ENCODE measurements around the gene DAB2IP. TPM values are rescaled to one million over a fixed set of nuclear protein-coding genes. Genes with fewer than 3 reads are reported as not detected.

DAB2IP gene
- total RNA-seq, 6 experiments from 2014 or later: 23.0 to 28.2 (median 25.7) TPM

DNA sequence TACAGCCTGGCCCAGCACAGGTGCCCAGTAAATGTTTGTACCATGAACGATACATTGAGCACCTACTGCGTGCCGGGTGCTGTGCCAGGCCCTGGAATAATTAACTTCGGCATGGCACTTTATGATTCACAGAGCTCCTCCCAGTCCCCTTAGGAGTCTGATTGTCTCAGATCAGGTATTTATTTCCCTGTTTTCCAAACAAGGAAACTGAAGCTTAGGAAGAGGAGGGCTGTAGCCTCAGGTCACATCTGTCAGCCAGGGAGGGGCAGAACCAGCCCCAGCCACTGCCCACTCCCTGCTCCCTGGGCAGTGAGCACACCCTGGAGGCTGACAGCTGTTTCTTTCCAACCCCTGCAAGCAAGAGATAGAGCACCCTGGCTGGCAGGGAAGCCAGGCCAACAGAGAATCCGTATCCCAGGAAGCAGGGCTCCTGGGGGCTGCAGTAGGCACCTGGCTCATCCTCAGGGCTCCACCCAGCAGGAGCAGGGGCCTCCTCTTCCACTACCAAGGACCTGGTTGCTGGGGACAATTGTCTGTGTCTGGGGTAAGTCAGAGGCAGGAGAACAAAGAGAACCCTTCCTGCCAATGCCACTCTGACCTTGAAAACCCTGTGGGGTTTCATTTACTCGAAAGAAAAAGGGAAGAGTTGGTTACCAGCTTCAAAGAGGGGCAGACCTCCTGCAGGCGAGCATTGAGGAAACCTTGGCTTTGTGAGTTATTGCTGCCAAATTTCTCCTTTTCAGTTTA, 69.0 kb downstream of the DAB2IP start:
- TF ChIP-seq, protein P1, sequence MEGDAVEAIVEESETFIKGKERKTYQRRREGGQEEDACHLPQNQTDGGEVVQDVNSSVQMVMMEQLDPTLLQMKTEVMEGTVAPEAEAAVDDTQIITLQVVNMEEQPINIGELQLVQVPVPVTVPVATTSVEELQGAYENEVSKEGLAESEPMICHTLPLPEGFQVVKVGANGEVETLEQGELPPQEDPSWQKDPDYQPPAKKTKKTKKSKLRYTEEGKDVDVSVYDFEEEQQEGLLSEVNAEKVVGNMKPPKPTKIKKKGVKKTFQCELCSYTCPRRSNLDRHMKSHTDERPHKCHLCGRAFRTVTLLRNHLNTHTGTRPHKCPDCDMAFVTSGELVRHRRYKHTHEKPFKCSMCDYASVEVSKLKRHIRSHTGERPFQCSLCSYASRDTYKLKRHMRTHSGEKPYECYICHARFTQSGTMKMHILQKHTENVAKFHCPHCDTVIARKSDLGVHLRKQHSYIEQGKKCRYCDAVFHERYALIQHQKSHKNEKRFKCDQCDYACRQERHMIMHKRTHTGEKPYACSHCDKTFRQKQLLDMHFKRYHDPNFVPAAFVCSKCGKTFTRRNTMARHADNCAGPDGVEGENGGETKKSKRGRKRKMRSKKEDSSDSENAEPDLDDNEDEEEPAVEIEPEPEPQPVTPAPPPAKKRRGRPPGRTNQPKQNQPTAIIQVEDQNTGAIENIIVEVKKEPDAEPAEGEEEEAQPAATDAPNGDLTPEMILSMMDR (IDR thresholded peaks at IDR 0.05): no peak
- no peak overlapping the region for H3K4me3 Mint-ChIP-seq
- H3K36me3 Mint-ChIP-seq (ENCODE audit: low read depth): no peaks in the 10 kb centered on the region
- peaks cover 66% of the 10 kb centered on the region for H3K4me1 Mint-ChIP-seq (ENCODE audit: low read depth)
- H3K9me3 Mint-ChIP-seq: no peaks in the 10 kb centered on the region
- no peaks in the 10 kb centered on the region; the same call in 1 of the 2 replicates for H3K27me3 Mint-ChIP-seq (ENCODE audit: insufficient read depth)
- H3K27ac Mint-ChIP-seq: no peak overlapping the region
- DNase-seq: no peak

DNA sequence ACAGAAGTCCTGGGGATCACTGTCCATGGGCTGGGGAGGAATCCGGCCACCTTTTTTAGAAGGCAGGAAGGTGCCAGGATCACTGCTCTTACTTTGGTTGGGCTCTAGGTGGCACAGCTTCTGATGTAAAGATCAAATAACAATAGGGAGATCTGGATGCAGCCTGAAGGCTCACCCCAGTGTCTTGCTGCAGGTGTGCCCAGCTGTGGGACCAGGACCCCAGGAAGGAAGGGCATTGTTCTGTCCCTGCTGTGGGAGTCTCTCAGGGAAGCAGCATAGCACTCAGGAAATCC, 69.6 kb downstream of the DAB2IP start:
- Mint-ChIP-seq H3K4me3 (no peak overlapping the region), H3K4me1 (ENCODE audit: low read depth) (peaks cover 66% of the 10 kb centered on the region), H3K36me3 (ENCODE audit: low read depth) (no peaks in the 10 kb centered on the region), H3K27ac (peak overlapping the region; percentile 15; the same call in 1 of the 2 replicates), H3K27me3 (ENCODE audit: insufficient read depth) (no peaks in the 10 kb centered on the region; the same call in 1 of the 2 replicates), H3K9me3 (no peaks in the 10 kb centered on the region)
- TF ChIP-seq, protein P1 (IDR thresholded peaks at IDR 0.05): peak; percentile 43
- no peak for DNase-seq

DNA sequence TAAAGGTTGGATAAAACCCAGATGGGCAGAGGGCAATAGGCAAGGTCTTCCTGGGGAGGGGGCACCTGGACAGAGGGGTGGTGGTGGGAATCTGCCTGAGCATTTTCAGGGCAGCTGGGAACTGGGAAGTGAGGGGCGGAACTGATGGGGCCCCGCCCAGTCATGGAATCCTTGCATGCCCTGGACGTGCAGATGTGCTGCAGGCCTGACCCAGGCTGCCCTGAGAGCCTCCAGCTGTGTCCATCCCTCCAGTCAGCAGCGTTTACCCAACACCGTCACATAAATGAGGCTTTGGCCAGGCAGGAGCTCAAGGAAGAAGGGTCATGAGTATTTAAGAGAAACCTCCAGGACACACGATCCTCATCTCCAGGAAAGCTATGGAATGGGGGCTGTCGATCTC, 70.3 kb downstream of the DAB2IP start:
- no peaks in the 10 kb centered on the region for H3K9me3 Mint-ChIP-seq
- no peak for DNase-seq
- TF ChIP-seq, protein P1 (IDR thresholded peaks at IDR 0.05): no peak
- peaks cover 61% of the 10 kb centered on the region for H3K4me1 Mint-ChIP-seq (ENCODE audit: low read depth)
- H3K4me3 Mint-ChIP-seq: no peak overlapping the region
- H3K27ac Mint-ChIP-seq: 0 out of 2 replicates have a peak overlapping the region, but pooled peaks have one; percentile 22
- no peaks in the 10 kb centered on the region for H3K36me3 Mint-ChIP-seq (ENCODE audit: low read depth)
- no peaks in the 10 kb centered on the region; the same call in 1 of the 2 replicates for H3K27me3 Mint-ChIP-seq (ENCODE audit: insufficient read depth)

DNA sequence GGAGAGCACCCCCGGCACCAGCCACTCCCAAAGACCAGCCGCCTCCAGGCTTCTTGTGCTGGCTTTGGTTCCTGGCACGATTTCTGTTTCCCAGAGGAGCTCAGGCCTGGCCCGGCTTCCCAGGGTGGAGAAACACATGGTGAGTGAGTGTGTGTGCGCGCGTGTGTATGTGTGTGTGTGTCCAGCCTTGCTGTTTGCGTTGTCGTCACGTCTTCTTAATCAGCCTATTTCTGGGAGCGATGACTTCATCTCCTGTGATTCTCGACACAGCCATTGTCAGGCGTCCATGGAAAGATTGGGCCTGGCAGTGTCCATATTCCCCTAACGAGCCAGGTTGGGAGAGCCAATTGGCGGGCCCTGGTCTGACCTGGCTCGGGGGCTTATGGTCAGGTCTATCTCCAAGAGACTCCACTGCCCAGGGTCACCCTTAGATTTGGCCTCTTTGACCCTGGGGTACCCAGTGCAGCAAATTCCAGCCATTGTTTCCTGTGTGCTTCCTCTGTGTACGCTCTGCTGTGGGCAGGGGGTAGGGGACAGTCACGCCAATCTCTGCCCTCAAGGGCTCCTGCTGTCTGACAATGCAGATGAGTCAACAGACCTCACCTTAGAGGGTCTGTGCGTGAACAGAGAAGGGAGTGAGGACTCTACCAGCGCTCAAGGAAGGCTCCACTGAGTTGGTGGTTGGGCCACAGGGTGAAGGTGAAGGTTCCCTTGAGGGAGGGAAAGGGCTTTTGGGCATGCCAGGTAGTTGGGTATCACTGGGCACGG, 73.8 kb downstream of the DAB2IP start:
- H3K9me3 Mint-ChIP-seq: no peaks in the 10 kb centered on the region
- no peak overlapping the region for H3K4me3 Mint-ChIP-seq
- no peaks in the 10 kb centered on the region; the same call in none of the 2 replicates for H3K27me3 Mint-ChIP-seq (ENCODE audit: insufficient read depth)
- peaks cover 43% of the 10 kb centered on the region for H3K4me1 Mint-ChIP-seq (ENCODE audit: low read depth)
- no peaks in the 10 kb centered on the region for H3K36me3 Mint-ChIP-seq (ENCODE audit: low read depth)
- peak; percentile 98 for DNase-seq
- peak overlapping the region; percentile 79 for H3K27ac Mint-ChIP-seq
- TF ChIP-seq, protein P1 (IDR thresholded peaks at IDR 0.05): no peak

DNA sequence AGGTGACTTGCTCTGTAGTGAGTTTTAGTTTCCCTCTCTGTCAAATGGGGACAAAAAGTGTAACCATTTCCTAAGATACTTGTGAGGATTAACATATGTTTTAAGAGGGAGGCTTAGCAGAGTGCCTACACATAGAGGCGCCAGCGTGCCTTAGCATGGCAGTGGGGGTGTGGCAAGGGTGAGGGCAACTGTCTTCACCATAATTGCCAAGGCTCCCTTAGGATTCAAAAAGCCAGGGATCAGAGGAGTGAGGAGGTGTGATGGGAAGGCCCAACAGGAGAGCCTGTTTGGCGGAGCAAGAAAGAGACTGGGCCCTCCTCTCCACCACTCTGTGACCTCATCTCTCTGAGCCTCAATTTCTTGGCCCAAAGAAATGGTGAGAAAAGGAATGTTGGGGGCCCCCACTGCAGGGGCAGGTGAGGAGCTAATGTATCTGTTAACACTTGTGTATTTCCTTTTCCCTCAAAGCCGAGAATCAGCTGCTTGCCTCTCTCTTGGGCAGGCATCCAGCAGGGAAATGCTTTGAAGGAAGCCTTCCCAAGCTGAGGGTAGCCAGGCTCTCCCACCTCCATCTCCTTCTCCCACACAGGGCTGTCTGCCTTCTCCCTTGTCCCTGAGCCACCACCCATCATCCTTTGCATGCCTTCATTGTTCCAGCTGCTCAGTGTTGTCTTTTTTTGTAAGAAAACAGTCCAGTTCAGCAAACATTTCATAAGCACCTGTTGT, 76.0 kb downstream of the DAB2IP start:
- no peaks in the 10 kb centered on the region; the same call in 1 of the 2 replicates for H3K27me3 Mint-ChIP-seq (ENCODE audit: insufficient read depth)
- H3K36me3 Mint-ChIP-seq (ENCODE audit: low read depth): no peaks in the 10 kb centered on the region
- H3K9me3 Mint-ChIP-seq: no peaks in the 10 kb centered on the region
- no peak overlapping the region; the same call in 1 of the 2 replicates for H3K27ac Mint-ChIP-seq
- H3K4me3 Mint-ChIP-seq: no peak overlapping the region
- H3K4me1 Mint-ChIP-seq (ENCODE audit: low read depth): peaks cover 21% of the 10 kb centered on the region
- DNase-seq: no peak
- TF ChIP-seq, protein P1 (IDR thresholded peaks at IDR 0.05): no peak
